Dermis microvascular lymphatic vessel endothelial cell (primary cell): ENCODE results near the gene SOX10. TPM values are rescaled to one million over a fixed set of nuclear protein-coding genes. Genes with fewer than 3 reads are reported as not detected.
"Not testable (repeated sequence)": the region's sequence is repeated elsewhere in the genome, so short reads cannot be mapped to it uniquely, and the experiment has no call there.

ENCODE experiments used
- DNase-seq, 2 donors: peaks; one replicate each; pipeline versions ENCODE4 v3.0.0 to v3.0.0-alpha.2; 2010; ENCODE audit warnings: low read depth in 2 of 2
- total RNA-seq: library from RNA; depleted of rRNA; stranded (reverse); fragments of >200 nt; gene quantifications from 2 replicates; pipeline ENCODE4 v1.2.1, GENCODE V29; 2014

Gene SOX10
- total RNA-seq, 1 donor from 2014 or later, result not detected

DNA sequence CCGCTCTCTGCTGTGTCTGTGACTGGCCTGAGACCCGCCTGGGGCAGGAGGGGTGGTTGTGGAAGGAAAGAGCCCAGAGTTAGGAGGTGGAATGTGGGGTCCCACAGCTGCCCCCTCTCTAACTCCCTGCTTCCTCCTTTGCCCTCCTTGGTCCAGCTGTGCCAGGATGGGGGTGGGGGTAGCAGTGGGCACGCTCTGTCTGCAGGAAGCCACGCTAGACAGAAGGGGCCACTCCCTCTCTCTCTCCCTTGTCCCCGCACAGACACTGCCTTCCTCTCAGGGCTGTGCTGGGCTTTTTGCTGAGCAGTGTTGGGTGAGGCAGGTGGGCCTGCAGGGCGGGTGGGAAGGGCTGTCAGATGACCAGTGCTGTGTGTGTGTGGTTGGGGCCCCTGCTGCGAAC, 2.0 kb upstream of the SOX10 start:
- no peak for DNase-seq

DNA sequence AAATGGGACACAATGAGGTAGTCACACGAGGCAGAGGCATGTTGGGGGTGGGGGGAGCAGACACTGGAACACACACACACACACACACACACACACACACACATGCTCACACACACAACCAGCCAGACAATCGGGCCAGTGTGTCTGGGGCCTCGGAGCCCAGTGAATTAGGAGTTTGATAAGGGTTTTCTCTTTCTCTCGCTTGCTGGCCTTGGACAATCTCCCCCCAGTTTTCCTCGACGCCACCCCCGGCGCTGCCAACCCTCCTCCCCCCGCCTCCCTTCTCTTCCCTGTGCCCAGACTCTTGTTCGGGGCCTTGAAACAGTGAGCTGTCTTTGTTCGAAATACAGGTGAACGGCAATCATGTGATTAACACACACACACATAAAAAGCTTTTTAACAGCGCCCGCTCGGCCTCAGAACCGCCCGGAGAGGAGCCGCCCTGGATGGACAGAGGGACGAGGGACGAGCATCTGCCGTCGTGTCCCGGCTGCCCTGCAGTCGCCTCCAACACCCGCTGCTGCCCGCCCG, 1.5 kb upstream of the SOX10 start:
- DNase-seq, result no peak

DNA sequence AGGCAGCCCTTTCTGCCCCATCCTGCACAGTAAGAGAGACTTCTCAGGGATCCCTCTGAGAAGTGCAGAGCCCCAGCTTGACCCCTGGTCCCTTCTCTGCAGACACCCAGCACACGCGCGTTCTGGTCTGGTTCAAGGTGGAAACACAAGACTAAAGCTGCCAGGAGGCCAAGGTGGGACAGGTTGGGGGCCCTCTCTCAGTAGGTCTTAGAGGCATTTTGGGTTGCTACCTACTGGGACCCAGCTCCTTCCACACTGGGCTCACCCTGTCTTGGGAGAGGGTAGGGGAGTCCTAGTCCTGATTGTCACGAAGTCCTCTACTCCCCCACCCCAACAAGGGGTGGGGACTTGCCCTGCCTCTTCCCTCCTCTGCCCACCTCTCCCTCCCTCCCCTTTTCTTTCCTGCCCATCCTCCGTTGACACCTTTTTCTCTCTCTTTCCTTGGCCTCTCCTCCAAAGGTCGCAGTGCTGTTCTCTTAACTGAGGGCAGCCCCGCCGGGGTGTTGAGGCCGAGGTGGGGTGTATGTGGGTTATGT, 763 bp upstream of the SOX10 start:
- DNase-seq, result no peak

DNA sequence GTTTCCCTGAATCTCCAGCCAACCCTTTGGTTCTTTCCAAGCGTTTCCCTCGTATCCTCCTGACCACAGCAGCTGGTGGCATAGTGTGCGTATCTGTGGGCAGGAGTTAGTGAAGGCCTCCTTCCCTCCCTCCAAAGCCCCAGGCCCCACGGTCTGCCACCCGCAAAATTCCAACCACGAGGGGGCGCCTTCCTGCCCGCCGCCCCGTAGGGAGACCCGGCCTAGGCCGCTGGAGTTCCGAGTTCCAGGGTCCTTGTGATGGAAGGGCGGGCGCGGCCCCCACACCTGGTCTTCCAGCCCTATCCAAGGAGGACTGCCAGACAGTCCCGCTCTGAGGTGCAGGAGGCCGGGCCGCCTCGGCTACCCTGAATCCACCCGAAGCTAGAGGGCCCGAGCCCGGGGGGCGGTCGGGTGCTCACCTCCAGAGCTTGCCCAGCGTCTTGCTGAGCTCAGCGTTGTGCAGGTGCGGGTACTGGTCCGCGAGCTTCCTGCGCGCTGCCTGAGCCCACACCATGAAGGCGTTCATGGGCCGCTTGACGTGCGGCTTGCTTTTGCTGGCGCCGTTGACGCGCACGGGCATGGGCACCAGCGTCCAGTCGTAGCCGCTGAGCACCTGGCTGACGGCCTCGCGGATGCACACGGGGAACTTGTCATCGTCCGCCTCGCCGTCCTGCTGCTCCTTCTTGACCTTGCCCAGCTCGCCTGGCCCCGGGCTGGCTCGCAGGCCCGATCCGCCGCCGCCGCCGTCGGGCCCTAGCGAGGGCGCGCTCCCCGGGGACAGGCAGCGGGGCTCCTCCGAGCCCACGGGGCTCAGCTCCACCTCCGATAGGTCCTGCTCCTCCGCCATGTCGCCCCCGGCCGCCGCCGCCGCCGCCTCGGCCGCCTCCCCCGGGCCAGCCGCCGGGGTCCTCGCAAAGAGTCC, 1.2 kb downstream of the SOX10 start:
- DNase-seq, result no peak

DNA sequence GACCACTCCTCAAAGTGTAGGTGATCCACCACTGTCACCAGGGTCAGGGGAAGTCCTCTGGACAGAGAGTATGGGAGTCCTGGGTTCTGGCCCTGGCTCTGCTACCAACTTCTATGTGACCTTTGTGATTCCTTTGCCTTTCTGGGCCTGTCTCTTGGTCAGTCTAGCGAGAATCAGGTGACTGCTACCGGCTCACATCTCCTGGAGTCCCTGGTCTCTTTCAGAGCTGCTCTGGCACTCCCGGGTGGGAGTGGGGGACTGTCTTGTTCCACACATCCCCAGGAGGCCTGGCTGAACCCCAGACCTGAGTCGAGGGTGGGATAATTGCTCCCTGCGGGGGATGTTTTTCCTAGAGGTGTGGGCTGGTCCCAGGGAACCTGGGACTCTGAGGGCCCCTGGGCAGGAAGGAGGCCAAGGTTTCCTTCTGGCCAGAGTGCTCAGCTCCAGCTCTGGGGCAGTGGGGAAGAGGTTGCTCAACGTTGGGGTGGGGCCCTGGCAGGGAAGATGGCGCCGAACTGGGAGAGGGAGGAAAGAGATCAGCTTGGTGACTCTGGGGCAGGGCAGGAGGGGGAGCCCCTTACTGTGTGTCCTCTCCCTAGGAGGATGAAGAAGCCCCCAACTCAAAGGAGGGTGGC, 2.1 kb downstream of the SOX10 start:
- DNase-seq, result no peak

DNA sequence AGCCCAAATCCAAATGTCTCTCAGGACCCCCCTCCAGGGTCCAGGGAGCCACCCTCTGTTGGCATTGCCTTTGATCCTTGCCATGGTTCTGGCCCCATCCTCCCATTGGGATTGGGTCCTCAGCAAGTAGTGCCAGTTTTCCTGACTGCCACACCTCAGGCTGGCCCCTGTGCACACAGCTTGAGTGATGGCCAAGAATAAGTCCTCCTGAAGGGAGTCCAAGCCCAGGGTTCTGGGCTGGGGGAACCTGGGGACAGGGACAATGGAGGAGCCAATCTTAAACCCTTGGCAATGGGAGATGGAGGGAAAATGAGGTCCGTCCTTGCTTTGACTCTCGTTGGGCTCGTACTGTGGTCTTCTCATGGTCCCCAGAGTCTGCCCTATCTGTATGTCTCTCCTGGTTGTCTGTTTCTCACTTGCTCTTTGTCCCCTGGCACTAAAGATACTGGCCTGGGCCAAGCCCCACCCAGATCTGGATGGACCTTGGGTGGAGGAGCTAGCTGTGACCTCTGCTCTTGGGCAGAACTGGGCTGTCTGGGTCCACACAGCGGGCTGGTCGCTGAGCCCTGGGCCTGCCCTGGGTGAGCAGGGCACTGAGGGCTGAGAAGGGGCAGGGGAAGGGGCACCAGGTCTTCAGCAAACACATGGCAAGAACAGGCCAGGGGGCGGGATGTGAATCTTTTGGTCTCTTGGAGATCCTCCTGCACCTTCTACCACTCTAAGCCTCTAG, 2.9 kb downstream of the SOX10 start:
- DNase-seq, result no peak

DNA sequence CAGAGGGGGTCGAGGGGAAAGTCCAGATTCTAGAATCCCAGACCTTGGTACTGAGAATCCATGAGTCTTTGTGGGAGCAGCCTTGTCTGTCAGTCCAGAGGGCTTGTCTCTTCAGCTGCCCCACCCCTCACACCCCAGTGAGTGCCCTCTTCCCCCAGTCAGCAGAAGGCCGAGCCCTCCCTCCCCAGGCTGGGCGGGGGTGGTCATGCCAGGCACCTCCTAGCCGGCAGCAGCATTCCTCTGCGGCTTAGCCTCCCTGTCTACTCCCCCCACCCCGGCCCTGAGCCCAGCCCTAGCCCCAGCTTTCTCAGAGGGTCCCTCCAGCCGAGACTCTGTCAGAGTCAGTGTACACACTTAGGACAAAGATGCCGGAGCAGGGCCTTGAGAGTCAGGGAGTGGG, 4.6 kb downstream of the SOX10 start:
- no peak for DNase-seq

DNA sequence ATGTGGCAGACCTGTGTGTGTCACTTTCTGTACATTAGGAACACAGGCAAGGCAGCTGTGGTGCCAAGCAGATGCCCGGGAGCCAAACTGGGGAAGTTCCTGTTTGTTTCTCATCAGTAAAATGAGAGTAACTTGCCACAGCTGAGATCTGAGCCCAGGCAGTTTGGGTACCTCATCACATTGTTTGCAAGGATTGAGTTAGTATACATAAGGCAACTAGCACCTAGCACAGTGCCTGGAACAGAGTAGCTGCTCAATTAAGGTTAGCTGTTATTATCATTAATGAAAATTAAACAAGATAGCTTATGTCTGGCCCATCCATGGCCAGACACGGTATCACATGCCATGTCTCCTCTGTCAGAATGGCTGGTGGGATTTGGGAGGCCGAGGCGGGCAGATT, 7.8 kb downstream of the SOX10 start:
- DNase-seq, result no peak

DNA sequence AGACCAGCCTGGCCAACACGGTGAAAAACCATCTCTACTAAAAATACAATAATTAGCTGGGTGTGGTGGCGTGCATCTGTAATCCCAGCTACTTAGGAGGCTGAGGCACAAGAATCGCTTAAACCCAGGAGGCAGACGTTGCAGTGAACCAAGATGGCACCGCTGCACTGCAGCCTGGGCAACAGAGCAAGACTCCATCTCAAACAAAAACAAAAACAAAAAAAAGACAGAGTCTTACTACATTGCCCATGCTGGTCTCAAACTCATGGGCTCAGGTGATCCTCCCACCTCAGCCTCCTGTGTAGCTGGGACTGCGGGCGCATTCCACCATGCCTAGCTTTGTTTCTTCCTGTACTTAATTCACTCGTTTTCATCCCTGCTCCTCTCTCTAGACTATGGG, 8.3 kb downstream of the SOX10 start:
- DNase-seq, result not testable (repeated sequence)

DNA sequence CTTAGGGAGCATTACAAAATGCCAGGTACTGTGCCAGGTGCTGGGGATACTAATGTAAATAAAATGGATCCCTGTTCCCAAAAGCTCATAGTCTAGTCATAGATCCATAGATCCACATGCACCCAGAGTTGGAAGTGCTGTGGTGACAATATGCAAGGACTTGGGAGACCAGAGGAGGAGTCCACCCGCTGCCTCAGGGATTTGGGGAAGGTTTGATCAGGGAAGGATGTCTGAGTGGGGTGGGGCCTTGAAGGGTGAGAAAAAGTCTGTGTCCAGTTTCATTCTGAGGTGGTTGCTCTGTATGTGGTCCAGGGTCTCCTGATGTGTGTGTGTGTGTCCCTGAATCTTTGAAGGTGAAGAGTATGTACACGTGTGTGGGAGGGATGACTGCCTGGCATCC, 9.2 kb downstream of the SOX10 start:
- DNase-seq, result no peak

DNA sequence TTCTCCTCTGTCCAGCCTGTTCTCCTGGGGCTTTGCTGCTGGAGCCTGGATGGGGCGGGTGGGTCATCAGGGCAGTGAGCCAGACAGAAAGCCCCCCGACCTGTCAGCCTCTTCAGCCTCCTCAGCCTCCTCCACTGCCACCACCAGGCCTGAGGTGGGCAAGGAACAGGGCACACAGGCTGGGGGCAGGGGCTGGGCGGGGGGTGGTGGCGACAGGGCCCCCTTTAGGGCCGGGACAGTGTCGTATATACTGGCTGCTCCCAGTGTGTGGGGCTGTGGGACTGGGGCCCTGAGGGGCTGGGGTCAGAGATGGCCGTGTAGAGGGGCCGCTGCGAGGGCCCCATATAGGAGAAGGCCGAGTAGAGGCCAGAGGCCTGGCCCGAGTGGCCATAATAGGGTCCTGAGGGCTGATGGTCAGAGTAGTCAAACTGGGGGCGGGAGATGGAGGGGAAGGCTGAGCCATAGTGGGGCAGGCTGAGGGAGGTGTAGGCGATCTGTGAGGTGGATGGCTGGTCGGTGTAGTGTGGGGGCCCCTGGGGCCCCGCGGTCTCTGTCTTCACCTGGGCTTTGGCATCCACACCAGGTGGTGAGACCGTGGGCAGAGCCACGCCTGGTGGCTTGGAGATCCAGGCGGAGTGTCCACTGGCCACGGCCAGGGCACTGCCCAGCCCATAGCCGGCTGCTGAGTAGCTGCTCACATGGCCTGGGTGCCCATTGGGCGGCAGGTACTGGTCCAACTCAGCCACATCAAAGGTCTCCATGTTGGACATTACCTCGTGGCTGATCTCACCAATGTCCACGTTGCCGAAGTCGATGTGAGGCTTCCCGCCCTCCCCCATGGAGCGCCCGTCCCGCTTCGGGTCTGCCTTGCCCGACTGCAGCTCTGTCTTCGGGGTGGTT, 10.8 kb downstream of the SOX10 start:
- no peak for DNase-seq

DNA sequence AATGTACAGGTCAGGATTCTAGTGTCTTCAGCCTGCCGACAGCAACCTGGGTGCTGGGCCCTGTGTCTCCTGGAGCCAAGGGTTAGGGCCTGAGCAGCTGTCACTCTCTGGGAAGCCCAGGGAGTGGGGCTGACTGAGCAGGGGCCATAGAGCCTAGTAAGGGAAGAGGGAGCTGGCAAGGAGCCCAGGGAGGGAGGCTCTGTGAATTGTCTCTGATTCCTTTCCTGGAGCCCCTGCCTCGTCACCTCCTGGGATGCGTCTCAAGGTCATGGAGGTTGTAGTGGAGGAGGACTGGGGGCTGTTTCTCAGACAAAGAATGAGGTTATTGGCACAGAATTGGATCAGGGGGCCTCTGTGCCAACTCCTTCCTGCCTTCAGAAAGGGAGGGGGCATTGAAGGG, 11.8 kb downstream of the SOX10 start:
- peak in 1 of 2 donors; percentile 42 for DNase-seq

DNA sequence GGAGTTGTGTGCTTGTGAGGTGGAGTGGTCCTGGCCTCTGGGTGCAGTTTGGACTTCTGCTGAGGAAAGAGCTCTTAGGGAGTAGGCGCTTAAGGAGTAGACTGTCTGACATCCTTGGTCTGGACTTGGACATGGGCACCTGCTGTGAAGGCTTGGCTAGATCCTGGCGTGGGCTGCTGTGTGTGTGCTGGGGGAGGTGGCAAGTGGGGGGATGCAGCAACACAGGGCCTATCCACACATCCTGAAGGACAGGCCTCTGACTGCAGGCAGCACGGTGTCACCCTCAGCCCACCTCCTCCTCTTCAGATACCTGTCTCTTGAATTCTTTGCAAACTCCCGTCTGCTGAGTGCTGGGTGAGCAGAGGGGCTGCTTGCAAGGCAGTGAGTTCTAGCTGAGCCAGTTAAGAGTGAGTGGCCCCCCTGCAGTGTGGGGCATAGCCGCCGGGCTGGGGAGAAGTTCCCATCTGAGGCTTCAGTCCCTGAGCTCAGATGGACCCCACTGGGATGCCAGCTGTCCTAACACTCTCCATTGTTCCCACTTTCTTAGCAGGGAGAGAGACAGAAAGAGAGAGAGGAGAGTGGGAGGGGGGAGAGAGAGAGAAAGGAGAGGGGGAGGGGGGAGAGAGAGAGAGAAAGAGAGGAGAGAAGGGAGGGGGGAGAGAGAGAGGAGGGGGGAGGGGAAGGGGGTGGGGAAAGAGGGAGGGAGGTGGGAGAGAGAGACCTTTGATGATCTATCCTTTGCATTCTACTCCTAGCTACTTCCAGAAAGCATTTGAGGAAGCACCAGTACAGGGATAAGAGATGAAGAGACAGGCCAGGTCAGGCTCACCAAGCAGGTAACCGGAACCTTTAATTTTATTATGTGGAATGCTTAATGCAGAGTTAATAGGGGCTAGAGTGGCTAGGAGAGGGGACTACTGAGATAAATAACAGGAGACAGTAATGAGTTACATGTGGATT, 12.6 kb downstream of the SOX10 start:
- no peak for DNase-seq

DNA sequence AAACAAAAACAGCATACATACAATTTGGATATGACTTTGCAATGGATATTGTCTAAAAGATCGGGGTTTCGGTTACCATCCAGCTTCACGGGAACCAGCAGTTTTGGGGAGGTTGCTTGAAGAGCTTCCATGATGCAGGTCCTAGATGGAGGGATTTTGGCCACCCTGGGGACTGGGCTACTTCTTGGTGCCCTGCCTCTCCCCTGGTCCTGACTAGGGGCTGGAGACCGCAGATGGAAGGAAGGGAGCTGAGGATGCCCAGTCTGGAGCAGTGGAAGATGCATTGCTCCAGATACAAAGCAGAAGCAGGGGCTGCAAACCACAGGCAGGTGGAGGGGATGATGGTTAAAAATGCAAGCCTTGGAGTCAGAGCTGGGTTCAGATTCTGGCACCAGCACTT, 13.5 kb downstream of the SOX10 start:
- no peak for DNase-seq

DNA sequence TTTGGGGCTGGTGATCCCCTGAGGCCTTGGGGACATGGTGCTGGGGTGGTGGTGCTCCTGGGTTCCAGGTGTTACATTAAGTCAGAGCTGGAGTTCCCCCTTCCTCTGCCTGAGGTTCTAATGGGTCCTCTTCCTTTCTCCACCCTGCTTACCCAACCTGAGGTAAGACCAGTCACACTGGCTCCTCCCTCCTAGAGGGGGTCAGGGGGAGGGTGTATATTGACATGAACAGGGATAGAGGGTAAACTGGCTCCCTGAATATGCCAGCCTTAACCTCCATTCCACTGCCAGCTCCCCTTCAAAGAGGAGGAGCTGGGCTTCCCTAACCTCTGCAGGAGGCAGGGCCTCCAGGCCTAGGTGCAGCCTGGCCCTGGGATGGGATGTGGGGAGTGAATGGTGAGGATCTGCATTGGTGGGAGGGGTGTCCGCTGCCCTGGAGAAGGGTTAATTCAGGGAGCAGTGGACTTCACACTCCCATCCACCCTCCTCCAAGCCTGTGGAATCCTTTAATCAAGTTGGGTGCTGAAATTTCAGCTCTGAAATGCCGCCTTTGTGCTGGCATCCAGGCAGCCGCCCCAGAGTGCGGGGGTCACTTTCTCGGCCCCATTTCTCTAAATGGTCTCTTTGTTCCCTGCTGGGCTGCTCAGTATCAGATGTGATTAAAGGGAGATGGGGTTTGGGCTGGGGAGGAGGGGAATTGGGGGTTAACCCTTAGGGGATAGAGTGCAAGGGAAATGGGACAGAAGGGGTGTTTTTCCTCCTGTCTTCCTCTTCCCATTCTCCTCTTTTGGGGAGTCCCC, 15.7 kb downstream of the SOX10 start:
- DNase-seq, result no peak

DNA sequence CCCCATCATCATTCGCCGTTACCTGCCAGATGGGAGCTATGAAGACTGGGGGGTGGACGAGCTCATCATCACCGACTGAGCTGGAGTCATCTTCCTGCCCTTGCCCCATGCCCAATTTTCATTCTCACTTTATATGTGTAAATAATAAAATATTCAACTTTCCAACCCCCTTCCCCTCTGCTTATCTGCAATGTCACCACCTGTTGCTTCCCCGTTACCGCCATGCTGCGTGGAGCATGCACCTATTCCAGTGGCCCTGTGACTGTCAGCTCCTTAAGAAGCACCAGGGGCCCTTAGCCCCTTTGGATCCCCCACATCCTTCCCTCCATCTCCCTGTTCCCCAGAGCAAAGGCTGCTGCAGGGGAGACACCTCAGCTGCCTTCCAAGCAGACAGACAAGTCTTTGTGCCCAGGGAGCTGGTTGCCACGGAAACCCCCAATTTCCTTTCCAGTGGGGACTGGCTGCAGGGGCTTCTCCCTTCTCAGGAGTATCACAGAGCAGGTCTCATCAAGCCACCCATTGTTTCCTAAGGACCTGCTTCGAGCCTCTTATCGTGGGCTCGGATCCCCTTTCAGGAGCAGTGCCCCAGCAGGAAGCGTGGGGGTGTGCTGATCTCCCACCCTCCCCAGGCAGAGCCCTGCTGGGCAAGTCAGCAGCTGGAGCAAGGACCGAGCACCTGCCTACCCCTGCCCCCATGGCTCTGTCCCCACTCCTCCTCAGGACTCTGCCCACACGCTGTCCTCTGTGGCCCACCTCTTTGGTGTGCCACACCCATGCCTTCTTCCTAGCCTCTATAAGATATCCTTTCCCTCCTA, 16.5 kb downstream of the SOX10 start:
- DNase-seq, result no peak

DNA sequence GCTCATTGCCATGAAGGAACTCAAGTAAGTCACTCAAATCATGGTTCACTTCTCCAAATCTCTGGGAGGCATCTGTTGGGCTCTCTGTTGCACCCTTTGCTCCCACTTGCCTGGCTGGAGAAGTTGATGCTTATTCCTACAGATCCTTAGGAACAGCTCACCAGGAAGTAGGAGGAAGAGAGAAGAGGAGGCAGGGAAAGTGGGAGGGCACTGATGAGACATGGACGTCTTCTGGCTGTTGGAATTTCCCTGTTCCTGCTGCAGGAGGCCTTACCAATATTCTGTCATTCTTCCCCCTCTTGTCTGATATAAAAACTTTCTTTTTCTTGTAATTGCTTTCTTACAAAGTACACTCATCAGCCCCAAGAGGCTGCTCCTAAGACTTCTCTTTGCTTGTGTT, 17.2 kb downstream of the SOX10 start:
- DNase-seq, result no peak
